Measurements from ENCODE around the gene FOXS1. TPM values are rescaled to one million over a fixed set of nuclear protein-coding genes. Genes with fewer than 3 reads are reported as not detected.
A peak's percentile ranks its signal among the peaks of the same experiment; 100 is the strongest.

Gene FOXS1
- total RNA-seq, 1 donor from 2014 or later, result 21.8 TPM

GRCh38 chr20:31860390-31861134 lies 15.2 kb upstream of the FOXS1 start:
- Histone ChIP-seq H3K27ac (no peak overlapping the region), H3K4me1 (peaks cover 9 to 10% of the 10 kb centered on the region in 2 donors), H3K4me3 (peak overlapping the region; percentile 58 to 69), H3K36me3 (no peaks in the 10 kb centered on the region), H3K9me3 (no peaks in the 10 kb centered on the region), H3K27me3 (no peaks in the 10 kb centered on the region)
- DNase-seq (ENCODE audit: low spot score in 2 of 2), result peak in 1 of 2 donors; percentile 63
- no peak for TF ChIP-seq CTCF (IDR thresholded peaks at IDR 0.05)
- intact Hi-C loops (cut with DNase I), result loop anchor here (5.0 kb wide), 1 partner anchor 57 kb away; no protein-coding TSS in a partner anchor

DNA sequence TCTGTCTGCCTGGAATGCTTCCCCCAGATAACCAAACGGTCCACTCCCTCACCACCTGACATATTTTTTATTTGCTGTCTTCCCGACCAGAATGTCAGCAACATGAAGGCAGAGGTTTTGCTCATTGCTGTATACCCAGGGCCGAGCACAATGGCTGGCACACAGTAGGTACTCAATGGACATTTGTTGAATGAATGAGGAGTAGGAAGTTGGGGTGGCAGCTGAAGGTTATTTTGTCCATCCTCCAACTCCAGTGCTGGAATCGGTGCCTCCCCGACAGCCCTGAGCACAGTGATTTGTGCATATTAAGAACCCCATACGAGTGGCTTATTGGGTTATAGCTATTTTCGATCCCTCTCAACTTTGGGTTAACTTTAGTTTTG lies 14.6 kb upstream of the FOXS1 start:
- TF ChIP-seq CTCF (IDR thresholded peaks at IDR 0.05), result no peak
- Histone ChIP-seq H3K4me3 (no peak overlapping the region), H3K4me1 (peaks cover 9 to 10% of the 10 kb centered on the region in 2 donors), H3K27me3 (no peaks in the 10 kb centered on the region), H3K36me3 (no peaks in the 10 kb centered on the region), H3K9me3 (no peaks in the 10 kb centered on the region), H3K27ac (no peak overlapping the region)
- intact Hi-C loops (cut with DNase I), result loop anchor here (5.0 to 10.0 kb wide), 2 partner anchors 57 to 175 kb away; no protein-coding TSS in a partner anchor
- DNase-seq (ENCODE audit: low spot score in 2 of 2), result no peak

GRCh38 chr20:31859266-31859997 lies 14.0 kb upstream of the FOXS1 start:
- TF ChIP-seq CTCF (IDR thresholded peaks at IDR 0.05), result no peak
- H3K27ac ChIP-seq, result no peak overlapping the region
- peaks cover 9 to 10% of the 10 kb centered on the region in 2 donors for H3K4me1 ChIP-seq
- intact Hi-C loops (cut with DNase I), result loop anchor here (10.0 kb wide), 1 partner anchor 175 kb away; no protein-coding TSS in a partner anchor
- no peak overlapping the region for H3K4me3 ChIP-seq
- no peaks in the 10 kb centered on the region for H3K9me3 ChIP-seq
- no peaks in the 10 kb centered on the region for H3K36me3 ChIP-seq
- H3K27me3 ChIP-seq, result no peaks in the 10 kb centered on the region
- peak in 1 of 2 donors; percentile 46 for DNase-seq (ENCODE audit: low spot score in 2 of 2)

- H3K27ac ChIP-seq, result no peak overlapping the region
- H3K4me1 ChIP-seq, result peaks cover 9 to 10% of the 10 kb centered on the region in 2 donors
- DNase-seq (ENCODE audit: low spot score in 2 of 2), result peak in 1 of 2 donors; percentile 12
- H3K9me3 ChIP-seq, result no peaks in the 10 kb centered on the region
- no peaks in the 10 kb centered on the region for H3K36me3 ChIP-seq
- no peak overlapping the region for H3K4me3 ChIP-seq
- no peaks in the 10 kb centered on the region for H3K27me3 ChIP-seq
- no peak for TF ChIP-seq CTCF (IDR thresholded peaks at IDR 0.05)
- intact Hi-C loops (cut with DNase I), result loop anchor here (10.0 kb wide), 1 partner anchor 176 kb away; no protein-coding TSS in a partner anchor
Observed at GRCh38 chr20:31858760-31859083, 13.3 kb upstream of the FOXS1 start.

GRCh38 chr20:31857861-31858759 lies 12.7 kb upstream of the FOXS1 start:
- no peak for TF ChIP-seq CTCF (IDR thresholded peaks at IDR 0.05)
- Histone ChIP-seq H3K9me3 (no peaks in the 10 kb centered on the region), H3K27me3 (no peaks in the 10 kb centered on the region), H3K36me3 (no peaks in the 10 kb centered on the region), H3K27ac (no peak overlapping the region), H3K4me3 (no peak overlapping the region), H3K4me1 (peaks cover 9 to 10% of the 10 kb centered on the region in 2 donors)
- DNase-seq (ENCODE audit: low spot score in 2 of 2), result peak in 1 of 2 donors; percentile 34
- intact Hi-C loops (cut with DNase I), result loop anchor here (10.0 kb wide), 1 partner anchor 177 kb away; no protein-coding TSS in a partner anchor
